H1 (cell line): ENCODE data around the gene MAPKAP1. TPM values are rescaled to one million over a fixed set of nuclear protein-coding genes. Genes with fewer than 3 reads are reported as not detected.

Experiments used
- CTCF ChIA-PET: fragments of 300-600 bp; sonication (Branson Sonifier 250); formaldehyde crosslinking; loops from one replicate; lab custom pipeline; 2021; ENCODE audit not compliant: partially characterized antibody; lab: Charles Lee
- POLR2A ChIA-PET: fragments of 300-600 bp; sonication (Branson Sonifier 250); formaldehyde crosslinking; loops from one replicate; lab custom pipeline; 2021; ENCODE audit warnings: inconsistent platforms; ENCODE audit not compliant: partially characterized antibody; lab: Charles Lee
- DNase-seq, 2 experiments: peaks; one replicate each; pipeline versions ENCODE4 v3.0.0 to v3.0.0-alpha.2; 2010 to 2022; ENCODE audit warnings: low spot score in 2 of 2, low read depth in 1 of 2, mixed read lengths in 1 of 2
- FAIRE-seq: peaks from 2 replicates; lab custom pipeline; 2011; peaks lifted over from hg19 to GRCh38; lab: Jason Lieb, UNC
- H2AFZ ChIP-seq: 2 replicates; pipeline ENCODE4 v1.8.1; 2012; ENCODE audit warnings: low read length, inconsistent platforms
- H2AK5ac ChIP-seq: 2 replicates; pipeline ENCODE4 v1.6.1; 2013; ENCODE audit warnings: low read depth, low read length
- H2BK120ac ChIP-seq: replicated peaks from 2 replicates; pipeline ENCODE3; 2013; ENCODE audit warnings: low read depth, low read length, inconsistent platforms
- H2BK12ac ChIP-seq: 2 replicates; pipeline ENCODE4 v1.6.1; 2013; ENCODE audit warnings: low read depth, low read length
- H2BK15ac ChIP-seq: 2 replicates; pipeline ENCODE4 v1.6.1; 2013; ENCODE audit warnings: low read length
- H2BK20ac ChIP-seq: 2 replicates; pipeline ENCODE4 v1.6.1; 2013; ENCODE audit warnings: low read length
- H2BK5ac ChIP-seq: 2 replicates; pipeline ENCODE4 v1.6.1; 2013; ENCODE audit warnings: low read depth, low read length
- H3K14ac ChIP-seq: 2 replicates; pipeline ENCODE4 v1.6.1; 2013; ENCODE audit warnings: inconsistent platforms; ENCODE audit not compliant: insufficient read length
- H3K18ac ChIP-seq: 2 replicates; pipeline ENCODE4 v1.6.1; 2013; ENCODE audit warnings: low read length; ENCODE audit errors: extremely low read depth
- H3K23ac ChIP-seq: 2 replicates; pipeline ENCODE4 v1.6.1; 2013; ENCODE audit warnings: inconsistent platforms; ENCODE audit not compliant: insufficient read length
- H3K23me2 ChIP-seq: 2 replicates; pipeline ENCODE4 v1.6.1; 2013; ENCODE audit warnings: low read depth, low read length
- H3K27ac ChIP-seq: 2 replicates; pipeline ENCODE4 v1.6.1; 2011; ENCODE audit warnings: low read depth, low read length, inconsistent platforms
- H3K27me3 ChIP-seq, 4 experiments: replicated peaks in 1 of 4; 1 replicate in 1 of 4; 2 replicates in 3 of 4; pipeline versions ENCODE4 v1.6.1 to v1.8.1; 2011 to 2013; ENCODE audit warnings: low read length in 3 of 4, mild to moderate bottlenecking in 3 of 4, inconsistent platforms in 2 of 4, mixed read lengths in 2 of 4, moderate library complexity in 1 of 4; ENCODE audit not compliant: control insufficient read depth in 3 of 4, insufficient read depth in 3 of 4; ENCODE audit errors: extremely low read depth in 1 of 4
- H3K36me3 ChIP-seq, 4 experiments: 2 replicates each; pipeline versions ENCODE4 v1.6.1 to v1.8.1; 2011 to 2013; ENCODE audit warnings: mild to moderate bottlenecking in 4 of 4, low read length in 3 of 4, moderate library complexity in 2 of 4, control low read depth in 1 of 4, inconsistent platforms in 1 of 4; ENCODE audit not compliant: insufficient read depth in 4 of 4, control insufficient read depth in 2 of 4
- H3K4ac ChIP-seq: replicated peaks from 2 replicates; pipeline ENCODE3; 2013; ENCODE audit warnings: low read length, low read depth, mixed read lengths, inconsistent platforms; ENCODE audit not compliant: insufficient read length
- H3K4me1 ChIP-seq, 4 experiments: replicated peaks in 1 of 4; 1 replicate in 1 of 4; 2 replicates in 3 of 4; pipeline versions ENCODE4 v1.6.1 to v1.8.1; 2011 to 2013; ENCODE audit warnings: low read length in 3 of 4, inconsistent platforms in 2 of 4, mixed read lengths in 1 of 4; ENCODE audit not compliant: insufficient read depth in 4 of 4, control insufficient read depth in 3 of 4
- H3K4me2 ChIP-seq, 2 experiments: 2 replicates each; pipeline versions ENCODE4 v1.6.1 to v1.8.1; 2011 to 2013; ENCODE audit warnings: low read depth in 2 of 2, low read length in 2 of 2, control low read depth in 1 of 2, inconsistent platforms in 1 of 2, mild to moderate bottlenecking in 1 of 2; ENCODE audit not compliant: insufficient read depth in 1 of 2
- H3K4me3 ChIP-seq, 4 experiments: fragments of 200-600, 300-600 bp in 1 of 4; sonication (generic), shearing (Covaris generic), sonication (Bioruptor Twin) in 1 of 4; 2 replicates each; pipeline versions ENCODE4 v1.5.1 to v1.8.1; 2011 to 2016; ENCODE audit warnings: low read length in 4 of 4, low read depth in 3 of 4, control low read depth in 2 of 4, inconsistent platforms in 2 of 4, mild to moderate bottlenecking in 2 of 4, mixed read lengths in 1 of 4, moderate library complexity in 1 of 4; ENCODE audit not compliant: insufficient read depth in 2 of 4; ENCODE audit errors: extremely low read depth in 1 of 4
- H3K56ac ChIP-seq: replicated peaks from 2 replicates; pipeline ENCODE3; 2013; ENCODE audit warnings: low read depth, mild to moderate bottlenecking, mixed read lengths, low read length, inconsistent platforms; ENCODE audit not compliant: insufficient read length
- H3K79me1 ChIP-seq: 2 replicates; pipeline ENCODE4 v1.6.1; 2013; ENCODE audit warnings: low read depth, low read length, control low read depth
- H3K79me2 ChIP-seq, 2 experiments: 2 replicates each; pipeline versions ENCODE4 v1.6.1 to v1.8.1; 2012 to 2013; ENCODE audit warnings: low read length in 2 of 2, mild to moderate bottlenecking in 2 of 2, inconsistent platforms in 1 of 2; ENCODE audit not compliant: insufficient read depth in 2 of 2, control insufficient read depth in 1 of 2
- H3K9ac ChIP-seq, 4 experiments: replicated peaks in 1 of 4; 1 replicate in 1 of 4; 2 replicates in 3 of 4; pipeline versions ENCODE4 v1.6.1 to v1.8.1; 2011 to 2013; ENCODE audit warnings: low read depth in 3 of 4, low read length in 3 of 4, control low read depth in 2 of 4, mild to moderate bottlenecking in 2 of 4, moderate library complexity in 2 of 4, inconsistent platforms in 1 of 4; ENCODE audit errors: extremely low read depth in 1 of 4
- H3K9me3 ChIP-seq, 2 experiments: 2 replicates each; pipeline versions ENCODE4 v1.6.1 to v1.8.1; 2012 to 2013; ENCODE audit warnings: mild to moderate bottlenecking in 2 of 2, moderate library complexity in 2 of 2, control low read depth in 1 of 2, inconsistent platforms in 1 of 2, low read depth in 1 of 2, low read length in 1 of 2, mixed read lengths in 1 of 2; ENCODE audit not compliant: insufficient read depth in 2 of 2
- H4K20me1 ChIP-seq, 2 experiments: replicated peaks in 1 of 2; 2 replicates each; pipeline versions ENCODE3 to v1.8.1; 2011 to 2013; ENCODE audit warnings: inconsistent platforms in 2 of 2, low read length in 2 of 2, mild to moderate bottlenecking in 1 of 2; ENCODE audit not compliant: insufficient read depth in 2 of 2, control insufficient read depth in 1 of 2
- H4K5ac ChIP-seq: 2 replicates; pipeline ENCODE4 v1.6.1; 2013; ENCODE audit warnings: low read length, low read depth, mixed read lengths, inconsistent platforms; ENCODE audit not compliant: insufficient read length
- H4K8ac ChIP-seq: 2 replicates; pipeline ENCODE4 v1.8.0; 2013; ENCODE audit warnings: mild to moderate bottlenecking, moderate library complexity, low read length, inconsistent platforms; ENCODE audit not compliant: insufficient read depth; ENCODE audit errors: extremely low read depth
- H4K91ac ChIP-seq: replicated peaks from 2 replicates; pipeline ENCODE3; 2013; ENCODE audit warnings: low read length, mixed read lengths, inconsistent platforms; ENCODE audit not compliant: insufficient read length
- ATF2 ChIP-seq: IDR thresholded peaks from 2 replicates; pipeline ENCODE4 v1.6.1; 2012; ENCODE audit warnings: low read length, inconsistent platforms
- CHD2 ChIP-seq: IDR thresholded peaks from 2 replicates; pipeline ENCODE4 v1.6.1; 2012; ENCODE audit warnings: low read length, improper control_type of control experiment
- HDAC2 ChIP-seq, 2 experiments: fragments of 300-600 bp in 1 of 2; sonication (generic) in 1 of 2; IDR thresholded peaks; 2 replicates each; pipeline ENCODE4 v1.6.1; 2011 to 2012; ENCODE audit warnings: low read depth in 2 of 2, low read length in 2 of 2, mild to moderate bottlenecking in 2 of 2, moderate library complexity in 2 of 2, borderline replicate concordance in 1 of 2, inconsistent platforms in 1 of 2
- RAD21 ChIP-seq, 2 experiments: IDR thresholded peaks in 1 of 2; conservative IDR thresholded peaks in 1 of 2; 2 replicates each; pipeline ENCODE4 v1.6.1; 2011; ENCODE audit warnings: low read depth in 2 of 2, low read length in 2 of 2, improper control_type of control experiment in 1 of 2, inconsistent platforms in 1 of 2, mild to moderate bottlenecking in 1 of 2, moderate library complexity in 1 of 2
- TCF12 ChIP-seq: IDR thresholded peaks from 2 replicates; pipeline ENCODE4 v1.6.1; 2011; ENCODE audit warnings: low read depth, mild to moderate bottlenecking, low read length
- WGBS, 2 experiments: shearing (Covaris generic) in 1 of 2; methylation state at CpG; one replicate each; pipeline versions ENCODE4 v1.1.6 to v1.1.7; 2013 to 2015; ENCODE audit warnings: low lambda C conversion rate in 2 of 2, mixed read lengths in 2 of 2, inconsistent platforms in 1 of 2, low coverage in 1 of 2, missing lambda C conversion rate in 1 of 2; ENCODE audit not compliant: insufficient replicate concordance in 2 of 2, insufficient coverage in 1 of 2, insufficient read length in 1 of 2; ENCODE audit errors: extremely low coverage in 1 of 2, missing lambda C conversion rate in 1 of 2; 5-methylcytosine and 5-hydroxymethylcytosine counted together
- polyA plus RNA-seq, 7 experiments: library from polyadenylated mRNA; depleted of rRNA in 3 of 7; stranded (reverse) in 5 of 7; unstranded in 2 of 7; fragments of >200 nt in 5 of 7; fragments of 200-250 nt in 2 of 7; gene quantifications; 1 replicate in 5 of 7; 2 replicates in 1 of 7; 4 replicates in 1 of 7; pipeline versions ENCODE4 v1.2.1 to v1.2.3, GENCODE V29; 2011 to 2013; ENCODE audit warnings: missing spikeins in 2 of 7, mixed read lengths in 2 of 7
- total RNA-seq: library from RNA; stranded (reverse); fragmentation: NEBNext Ultra II Directional; extraction: Animal tissue kit (Norgen Biotek cat#: 25700); gene quantifications from 2 replicates; pipeline ENCODE4 v1.2.1, GENCODE V29; 2021

The MAPKAP1 gene
- total and polyA plus RNA-seq, 2 of the 8 experiments (the other 6 are each of a cell fraction or from before 2014, with no cell fraction given), result 79.2 to 140 TPM

GRCh38 chr9:125494653-125494915, 212.4 kb downstream of the MAPKAP1 start:
- Histone ChIP-seq H4K20me1 (peaks cover 0 to 2% of the 10 kb centered on the region in 2 experiments), H3K23me2 (0 out of 2 replicates have a peak, but pooled peaks cover 2% of the 10 kb centered on the region), H3K9me3 (no peaks in the 10 kb centered on the region), H3K27ac (no peak overlapping the region), H3K56ac (no peak overlapping the region), H3K79me2 (no peaks in the 10 kb centered on the region), H3K4ac (no peak overlapping the region), H3K79me1 (no peaks in the 10 kb centered on the region), H3K4me2 (no peak overlapping the region), H2BK12ac (no peak overlapping the region), H4K5ac (no peak overlapping the region), H4K8ac (no peak overlapping the region), H4K91ac (no peak overlapping the region), H2BK5ac (no peak overlapping the region), H2BK120ac (no peak overlapping the region), H3K23ac (no peak overlapping the region), H2BK15ac (no peak overlapping the region), H3K18ac (no peak overlapping the region), H2BK20ac (no peak overlapping the region), H3K14ac (no peak overlapping the region), H2AFZ (no peak overlapping the region), H2AK5ac (no peak overlapping the region), H3K4me1 (peaks cover 1 to 21% (median 10%) of the 10 kb centered on the region in 4 experiments), H3K4me3 (no peak overlapping the region), H3K27me3 (no peaks in the 10 kb centered on the region), H3K9ac (no peak overlapping the region), H3K36me3 (no peaks in the 10 kb centered on the region)
- no peak for DNase-seq
- 64% methylated on average over 1 of the region's 1 CpG; no CpG with 5 or more reads in 1 of the 2 experiments for WGBS, 2 experiments
- ChIA-PET CTCF (interaction anchor here (1.2 kb wide), 1 partner anchor 19 kb away, joined by 3 read pairs; no protein-coding TSS in a partner anchor), POLR2A (no interaction called here)
- no peak for FAIRE-seq
- TF ChIP-seq TCF12 (no peak), ATF2 (no peak), CHD2 (no peak), RAD21 (IDR thresholded peaks at IDR 0.05 in 1 of 2, conservative IDR thresholded peaks at IDR 0.05 in 1 of 2; ENCODE audit: low read depth in 2 of 2, low read length in 2 of 2) (no peak), HDAC2 (IDR thresholded peaks at IDR 0.05; ENCODE audit: borderline replicate concordance in 1 of 2, low read depth in 2 of 2, low read length in 2 of 2) (no peak)
